ENCODE data around the gene CCDC18.

The CCDC18 gene

GRCh38 chr1:93317207-93317606 lies 136.7 kb downstream of the CCDC18 start:
- DNase-seq: no peak

DNA sequence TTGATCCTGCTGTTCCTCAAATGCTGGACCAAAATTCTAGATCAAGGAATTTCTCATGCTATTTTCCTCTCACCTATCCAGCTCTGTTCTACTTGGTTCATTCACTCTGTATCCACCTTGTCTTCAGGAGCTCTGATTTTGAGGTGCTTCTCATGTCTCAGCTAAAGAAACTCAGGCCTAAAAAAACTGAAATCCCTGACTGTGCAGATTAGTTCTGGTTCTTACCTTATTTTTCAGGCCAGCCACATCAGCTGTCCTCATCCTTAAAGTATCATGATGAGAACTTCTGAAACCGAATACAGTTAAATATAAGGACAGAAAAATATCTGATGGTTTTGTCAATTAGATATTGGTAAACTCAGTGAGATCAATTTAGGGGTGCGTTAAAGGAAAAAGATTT lies 137.4 kb downstream of the CCDC18 start:
- DNase-seq: no peak

DNA sequence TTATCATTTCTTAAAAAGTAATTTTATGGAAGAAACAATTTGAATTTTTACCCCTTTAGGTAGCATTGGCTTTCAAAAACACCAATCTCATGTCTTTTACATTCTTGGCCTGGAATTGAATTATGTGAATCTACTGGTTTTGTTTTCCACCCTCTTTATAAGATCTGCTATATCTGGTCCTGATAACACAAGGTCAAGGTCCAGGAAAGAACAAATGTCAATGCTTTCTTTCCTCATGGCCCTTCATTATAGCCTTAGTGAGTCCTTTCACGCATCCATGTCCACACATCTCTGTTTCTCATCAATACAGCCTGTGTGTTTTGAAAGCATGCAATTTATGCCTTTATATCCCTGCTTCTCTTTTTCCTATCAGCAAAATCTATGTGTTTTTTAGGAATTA lies 141.2 kb downstream of the CCDC18 start:
- no peak for DNase-seq

GRCh38 chr1:93322349-93322748 lies 141.8 kb downstream of the CCDC18 start:
- DNase-seq: no peak

GRCh38 chr1:93323185-93323820 lies 142.8 kb downstream of the CCDC18 start:
- no peak for DNase-seq

DNA sequence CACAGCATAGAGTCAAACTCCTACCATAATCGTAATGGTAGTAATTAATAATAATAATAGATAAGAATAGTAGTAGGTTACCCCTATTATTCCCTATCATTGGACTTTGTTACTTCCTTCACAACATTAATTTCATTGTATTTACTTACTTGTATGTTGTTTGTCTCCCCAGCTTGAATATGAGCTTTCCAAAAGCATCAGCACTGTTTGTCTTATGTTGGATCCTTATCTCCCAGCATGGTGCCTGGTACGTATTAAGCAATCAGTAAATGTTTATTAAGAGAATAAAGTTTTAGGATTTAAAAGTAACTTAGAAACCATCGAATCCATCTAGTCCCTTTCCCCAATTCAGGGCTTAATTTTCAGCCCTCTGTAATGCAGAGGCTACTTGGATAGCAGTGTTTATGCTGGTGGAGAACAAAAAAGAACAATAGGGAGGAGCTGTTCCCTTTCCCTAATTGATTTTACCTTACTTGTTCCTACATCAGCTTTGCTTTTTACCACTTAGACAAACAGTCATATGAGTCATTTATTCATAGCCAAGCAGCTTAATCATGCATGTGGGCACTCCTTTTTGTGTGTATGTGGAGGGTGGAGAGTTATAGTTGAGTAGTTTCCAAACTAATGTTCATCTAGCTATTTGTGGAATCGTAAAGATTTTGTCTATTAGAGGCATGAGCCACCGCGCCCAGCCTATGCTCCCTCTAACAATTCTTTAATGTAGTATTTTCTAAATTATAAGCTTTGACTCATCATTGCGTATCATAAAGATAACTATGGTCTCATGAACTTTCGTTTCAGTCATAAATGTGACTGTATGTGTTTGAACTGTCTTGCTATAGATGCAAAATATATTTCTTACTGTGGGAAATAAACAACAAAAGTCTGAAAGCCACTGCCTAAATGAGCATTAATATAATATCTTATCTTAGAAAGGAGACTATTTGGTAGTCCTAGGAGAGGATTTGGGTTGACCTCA lies 144.3 kb downstream of the CCDC18 start:
- DNase-seq: no peak

Data from NCI-H1105 (cell line).